Islet of Langerhans (tissue), 1 donor: ENCODE data around the gene IFNE.
"Not testable (repeated sequence)": the region's sequence is repeated elsewhere in the genome, so short reads cannot be mapped to it uniquely, and the experiment has no call there.

Experiments used
- FAIRE-seq: peaks from one replicate; lab custom pipeline; 2011; peaks lifted over from hg19 to GRCh38; lab: Jason Lieb, UNC

Gene IFNE

GRCh38 chr9:21491756-21492155, 9.6 kb upstream of the IFNE start:
- FAIRE-seq, result no peak

GRCh38 chr9:21481470-21482056, 550 bp downstream of the IFNE start:
- FAIRE-seq, result no peak

GRCh38 chr9:21479152-21479702, 2.9 kb downstream of the IFNE start:
- FAIRE-seq, result no peak

- no peak for FAIRE-seq
Observed at GRCh38 chr9:21477466-21477865, 4.6 kb downstream of the IFNE start.

- no peak for FAIRE-seq
Observed at GRCh38 chr9:21473236-21473635, 8.9 kb downstream of the IFNE start.

- FAIRE-seq, result no peak
Observed at GRCh38 chr9:21470126-21470525, 12.0 kb downstream of the IFNE start.

- FAIRE-seq, result peak; percentile 73
Observed at GRCh38 chr9:21465859-21466518, 16.1 kb downstream of the IFNE start.

- FAIRE-seq, result no peak
Observed at GRCh38 chr9:21465138-21465537, 17.0 kb downstream of the IFNE start.

- no peak for FAIRE-seq
Observed at GRCh38 chr9:21461377-21461776, 20.7 kb downstream of the IFNE start.

- no peak for FAIRE-seq
Observed at GRCh38 chr9:21455320-21455719, 26.8 kb downstream of the IFNE start.

GRCh38 chr9:21454149-21454548, 28.0 kb downstream of the IFNE start:
- no peak for FAIRE-seq

GRCh38 chr9:21452681-21453080, 29.4 kb downstream of the IFNE start:
- no peak for FAIRE-seq

- FAIRE-seq, result no peak
Observed at GRCh38 chr9:21450733-21451394, 31.2 kb downstream of the IFNE start.

GRCh38 chr9:21449312-21449711, 32.8 kb downstream of the IFNE start:
- not testable (repeated sequence) for FAIRE-seq

GRCh38 chr9:21443849-21444625, 38.1 kb downstream of the IFNE start:
- no peak for FAIRE-seq

GRCh38 chr9:21440139-21440538, 42.0 kb downstream of the IFNE start, which contains the start of gene IFNA1:
IFNA1 (plus strand) TSS chr9:21440439; CDS start chr9:21440508, 69 bp downstream.
- FAIRE-seq, result no peak

- not testable (repeated sequence) for FAIRE-seq
Observed at GRCh38 chr9:21435015-21435383, 47.1 kb downstream of the IFNE start.

- no peak for FAIRE-seq
Observed at GRCh38 chr9:21434202-21435014, 47.7 kb downstream of the IFNE start.

- no peak for FAIRE-seq
Observed at GRCh38 chr9:21432672-21433425, 49.3 kb downstream of the IFNE start.
